Muscle layer of duodenum (tissue), 2 donors: ENCODE measurements around the gene PIP5K1C.

Experiments used
- H3K27ac ChIP-seq: one replicate; pipeline ENCODE4 v1.7.0; 2013; ENCODE audit warnings: mild to moderate bottlenecking, low read length
- H3K27me3 ChIP-seq: one replicate; pipeline ENCODE4 v1.7.0; 2013; ENCODE audit warnings: low read depth, mild to moderate bottlenecking, control low read depth, low read length
- H3K36me3 ChIP-seq, 2 donors: one replicate each; pipeline ENCODE4 v1.7.0; 2013; ENCODE audit warnings: low read length in 2 of 2, control low read depth in 1 of 2, mild to moderate bottlenecking in 1 of 2; ENCODE audit not compliant: insufficient read depth in 2 of 2, control insufficient read depth in 1 of 2
- H3K4me1 ChIP-seq, 2 donors: one replicate each; pipeline ENCODE4 v1.7.0; 2013; ENCODE audit warnings: low read length in 2 of 2, mild to moderate bottlenecking in 2 of 2, control low read depth in 1 of 2, moderate library complexity in 1 of 2; ENCODE audit not compliant: insufficient read depth in 2 of 2, control insufficient read depth in 1 of 2
- H3K4me3 ChIP-seq, 2 donors: one replicate each; pipeline ENCODE4 v1.7.0; 2013; ENCODE audit warnings: low read length in 2 of 2, low read depth in 1 of 2, mild to moderate bottlenecking in 1 of 2
- H3K9me3 ChIP-seq, 2 donors: one replicate each; pipeline ENCODE4 v1.7.0; 2013; ENCODE audit warnings: low read length in 2 of 2, control low read depth in 1 of 2, mild to moderate bottlenecking in 1 of 2; ENCODE audit not compliant: control insufficient read depth in 1 of 2
- donor health status: healthy.

Gene PIP5K1C

GRCh38 chr19:3691726-3692125, 8.5 kb downstream of the PIP5K1C start:
- no peaks in the 10 kb centered on the region for H3K27me3 ChIP-seq
- no peak overlapping the region for H3K4me3 ChIP-seq
- H3K4me1 ChIP-seq = peaks cover 0 to 35% of the 10 kb centered on the region in 2 donors
- no peaks in the 10 kb centered on the region for H3K9me3 ChIP-seq
- H3K27ac ChIP-seq = no peak overlapping the region
- H3K36me3 ChIP-seq = peaks cover 0 to 14% of the 10 kb centered on the region in 2 donors

GRCh38 chr19:3691372-3691716, 8.9 kb downstream of the PIP5K1C start:
- Histone ChIP-seq H3K9me3 (no peaks in the 10 kb centered on the region), H3K4me3 (no peak overlapping the region), H3K4me1 (peaks cover 0 to 35% of the 10 kb centered on the region in 2 donors), H3K36me3 (peaks cover 0 to 14% of the 10 kb centered on the region in 2 donors), H3K27ac (no peak overlapping the region), H3K27me3 (no peaks in the 10 kb centered on the region)

- Histone ChIP-seq H3K9me3 (no peaks in the 10 kb centered on the region), H3K27ac (no peak overlapping the region), H3K4me3 (no peak overlapping the region), H3K36me3 (peaks cover 0 to 11% of the 10 kb centered on the region in 2 donors), H3K27me3 (no peaks in the 10 kb centered on the region), H3K4me1 (peaks cover 0 to 35% of the 10 kb centered on the region in 2 donors)
These were observed 9.5 kb downstream of the PIP5K1C start for GRCh38 chr19:3690551-3691371.

GRCh38 chr19:3687774-3688706, 12.2 kb downstream of the PIP5K1C start:
- peaks cover 0 to 6% of the 10 kb centered on the region in 2 donors for H3K9me3 ChIP-seq
- peaks cover 2 to 34% of the 10 kb centered on the region in 2 donors for H3K4me1 ChIP-seq
- H3K4me3 ChIP-seq = peak overlapping the region in 1 of 2 donors; percentile 5
- no peaks in the 10 kb centered on the region for H3K27me3 ChIP-seq
- no peak overlapping the region for H3K27ac ChIP-seq
- H3K36me3 ChIP-seq = peaks cover 0 to 20% of the 10 kb centered on the region in 2 donors

- Histone ChIP-seq H3K4me1 (peaks cover 4 to 35% of the 10 kb centered on the region in 2 donors), H3K36me3 (peaks cover 0 to 20% of the 10 kb centered on the region in 2 donors), H3K27me3 (no peaks in the 10 kb centered on the region), H3K4me3 (no peak overlapping the region), H3K27ac (no peak overlapping the region), H3K9me3 (peaks cover 0 to 6% of the 10 kb centered on the region in 2 donors)
These were observed 12.9 kb downstream of the PIP5K1C start for GRCh38 chr19:3687393-3687773.

GRCh38 chr19:3684817-3685410, 15.4 kb downstream of the PIP5K1C start:
- peaks cover 0 to 9% of the 10 kb centered on the region in 2 donors for H3K36me3 ChIP-seq

GRCh38 chr19:3684054-3684816, 16.0 kb downstream of the PIP5K1C start:
- Histone ChIP-seq H3K27ac (no peak overlapping the region), H3K36me3 (peaks cover 0 to 12% of the 10 kb centered on the region in 2 donors), H3K27me3 (no peaks in the 10 kb centered on the region), H3K9me3 (peaks cover 0 to 6% of the 10 kb centered on the region in 2 donors), H3K4me1 (peaks cover 4 to 35% of the 10 kb centered on the region in 2 donors), H3K4me3 (no peak overlapping the region)

More at GRCh38 chr19:3684817-3685410, 15.4 kb downstream of the PIP5K1C start:
- peaks cover 4 to 35% of the 10 kb centered on the region in 2 donors for H3K4me1 ChIP-seq
- H3K27me3 ChIP-seq = no peaks in the 10 kb centered on the region
- no peak overlapping the region for H3K4me3 ChIP-seq
- H3K27ac ChIP-seq = no peak overlapping the region
- peaks cover 0 to 6% of the 10 kb centered on the region in 2 donors for H3K9me3 ChIP-seq

- peaks cover 4 to 31% of the 10 kb centered on the region in 2 donors for H3K4me1 ChIP-seq
- peaks cover 0 to 6% of the 10 kb centered on the region in 2 donors for H3K9me3 ChIP-seq
- no peak overlapping the region for H3K27ac ChIP-seq
- H3K4me3 ChIP-seq = no peak overlapping the region
- H3K27me3 ChIP-seq = no peaks in the 10 kb centered on the region
- peaks cover 0 to 13% of the 10 kb centered on the region in 2 donors for H3K36me3 ChIP-seq
These were observed 16.7 kb downstream of the PIP5K1C start for GRCh38 chr19:3683405-3684053.

GRCh38 chr19:3682741-3683404, 17.4 kb downstream of the PIP5K1C start:
- Histone ChIP-seq H3K4me3 (no peak overlapping the region), H3K27ac (no peak overlapping the region), H3K27me3 (no peaks in the 10 kb centered on the region), H3K9me3 (peaks cover 0 to 6% of the 10 kb centered on the region in 2 donors), H3K4me1 (peaks cover 4 to 25% of the 10 kb centered on the region in 2 donors), H3K36me3 (peaks cover 0 to 13% of the 10 kb centered on the region in 2 donors)

- Histone ChIP-seq H3K27me3 (no peaks in the 10 kb centered on the region), H3K27ac (no peak overlapping the region), H3K36me3 (peaks cover 0 to 13% of the 10 kb centered on the region in 2 donors), H3K4me3 (no peak overlapping the region), H3K4me1 (peaks cover 4 to 19% of the 10 kb centered on the region in 2 donors), H3K9me3 (peaks cover 0 to 6% of the 10 kb centered on the region in 2 donors)
These were observed 18.0 kb downstream of the PIP5K1C start for GRCh38 chr19:3682286-3682685.
